Parathyroid adenoma (tissue), 2 donors: Measurements from ENCODE around the gene INTS3.

Experiments
- H2AFZ ChIP-seq: fragments of 300-600 bp; sonication (generic); one replicate; pipeline ENCODE4 v1.7.0; 2017; ENCODE audit warnings: antibody characterized with exemption, mild to moderate bottlenecking
- H3K27ac ChIP-seq: fragments of 300-600 bp; sonication (generic); one replicate; pipeline ENCODE4 v1.7.0; 2017
- H3K27me3 ChIP-seq: fragments of 300-600 bp; sonication (generic); one replicate; pipeline ENCODE4 v1.7.0; 2017; ENCODE audit warnings: low read length; ENCODE audit not compliant: control insufficient read depth, insufficient read depth
- H3K36me3 ChIP-seq: fragments of 300-600 bp; sonication (generic); one replicate; pipeline ENCODE4 v1.7.0; 2017; ENCODE audit warnings: low read length; ENCODE audit not compliant: control insufficient read depth, insufficient read depth
- H3K4me1 ChIP-seq: fragments of 300-600 bp; sonication (generic); one replicate; pipeline ENCODE4 v1.7.0; 2017; ENCODE audit warnings: control low read depth
- H3K4me2 ChIP-seq: fragments of 300-600 bp; sonication (generic); one replicate; pipeline ENCODE4 v1.7.0; 2017; ENCODE audit warnings: low read length
- H3K4me3 ChIP-seq: fragments of 300-600 bp; sonication (generic); one replicate; pipeline ENCODE4 v1.7.0; 2017; ENCODE audit warnings: low read depth, low read length
- H3K79me2 ChIP-seq: fragments of 300-600 bp; sonication (generic); one replicate; pipeline ENCODE4 v1.7.0; 2017; ENCODE audit warnings: control low read depth
- H3K9ac ChIP-seq: fragments of 300-600 bp; sonication (generic); one replicate; pipeline ENCODE4 v1.7.0; 2017; ENCODE audit warnings: mild to moderate bottlenecking
- H3K9me3 ChIP-seq: fragments of 300-600 bp; sonication (generic); one replicate; pipeline ENCODE4 v1.7.0; 2017; ENCODE audit warnings: low read length; ENCODE audit not compliant: control insufficient read depth
- TF ChIP-seq, protein P1 (sequence below): fragments of 300-600 bp; sonication (generic); IDR thresholded peaks from one replicate; pipeline ENCODE4 v1.7.0; 2017; ENCODE audit warnings: antibody characterized with exemption, mild to moderate bottlenecking
- donor health status: primary hyperparathyroidism.

The INTS3 gene, protein sequence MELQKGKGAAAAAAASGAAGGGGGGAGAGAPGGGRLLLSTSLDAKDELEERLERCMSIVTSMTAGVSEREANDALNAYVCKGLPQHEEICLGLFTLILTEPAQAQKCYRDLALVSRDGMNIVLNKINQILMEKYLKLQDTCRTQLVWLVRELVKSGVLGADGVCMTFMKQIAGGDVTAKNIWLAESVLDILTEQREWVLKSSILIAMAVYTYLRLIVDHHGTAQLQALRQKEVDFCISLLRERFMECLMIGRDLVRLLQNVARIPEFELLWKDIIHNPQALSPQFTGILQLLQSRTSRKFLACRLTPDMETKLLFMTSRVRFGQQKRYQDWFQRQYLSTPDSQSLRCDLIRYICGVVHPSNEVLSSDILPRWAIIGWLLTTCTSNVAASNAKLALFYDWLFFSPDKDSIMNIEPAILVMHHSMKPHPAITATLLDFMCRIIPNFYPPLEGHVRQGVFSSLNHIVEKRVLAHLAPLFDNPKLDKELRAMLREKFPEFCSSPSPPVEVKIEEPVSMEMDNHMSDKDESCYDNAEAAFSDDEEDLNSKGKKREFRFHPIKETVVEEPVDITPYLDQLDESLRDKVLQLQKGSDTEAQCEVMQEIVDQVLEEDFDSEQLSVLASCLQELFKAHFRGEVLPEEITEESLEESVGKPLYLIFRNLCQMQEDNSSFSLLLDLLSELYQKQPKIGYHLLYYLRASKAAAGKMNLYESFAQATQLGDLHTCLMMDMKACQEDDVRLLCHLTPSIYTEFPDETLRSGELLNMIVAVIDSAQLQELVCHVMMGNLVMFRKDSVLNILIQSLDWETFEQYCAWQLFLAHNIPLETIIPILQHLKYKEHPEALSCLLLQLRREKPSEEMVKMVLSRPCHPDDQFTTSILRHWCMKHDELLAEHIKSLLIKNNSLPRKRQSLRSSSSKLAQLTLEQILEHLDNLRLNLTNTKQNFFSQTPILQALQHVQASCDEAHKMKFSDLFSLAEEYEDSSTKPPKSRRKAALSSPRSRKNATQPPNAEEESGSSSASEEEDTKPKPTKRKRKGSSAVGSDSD

DNA sequence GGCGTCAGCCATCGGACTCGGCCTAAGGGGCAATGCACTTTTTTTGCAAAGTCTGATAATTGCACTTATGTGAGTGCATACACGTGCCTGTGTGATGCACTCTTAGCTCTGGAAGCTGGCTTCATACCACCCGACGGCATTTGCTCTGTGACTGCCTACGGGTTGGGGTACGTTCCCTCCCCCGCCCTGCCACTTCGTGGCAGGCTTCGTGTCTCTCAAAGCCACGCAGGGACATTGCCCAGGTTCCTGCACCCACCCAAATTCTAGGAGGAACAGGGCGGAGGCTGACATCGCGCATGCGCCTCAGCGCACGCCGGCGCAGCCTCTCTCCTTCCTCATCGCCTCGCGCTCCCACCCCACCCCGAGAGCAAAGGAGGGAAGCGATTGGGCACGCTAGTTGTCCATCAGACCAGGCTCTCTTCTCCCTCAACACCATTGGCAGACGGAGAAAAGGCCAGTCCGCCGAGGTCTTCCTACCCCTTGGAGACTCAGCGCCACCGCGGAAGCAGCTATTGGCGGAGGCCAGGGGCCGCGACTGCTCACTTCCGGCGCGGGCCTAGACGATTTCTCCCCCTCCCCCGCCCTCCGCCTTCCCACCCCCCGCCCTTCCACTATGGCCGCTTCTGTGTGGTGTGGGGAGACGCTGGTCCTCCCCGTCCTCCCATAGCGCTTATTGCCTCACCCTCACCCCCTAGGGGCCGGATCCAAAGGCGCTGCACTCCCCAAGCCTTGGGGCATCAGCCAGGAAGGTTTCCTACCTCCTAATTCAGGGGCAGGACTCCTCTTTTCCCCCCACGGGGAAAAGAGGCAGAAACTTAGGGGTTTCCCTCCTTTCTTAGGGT lies at the start of gene INTS3:
TSS of gene INTS3 (plus strand) at position 588 of the 842 bp plus-strand sequence. CDS start 585 bp downstream, outside the sequence.
- TF ChIP-seq, protein P1, sequence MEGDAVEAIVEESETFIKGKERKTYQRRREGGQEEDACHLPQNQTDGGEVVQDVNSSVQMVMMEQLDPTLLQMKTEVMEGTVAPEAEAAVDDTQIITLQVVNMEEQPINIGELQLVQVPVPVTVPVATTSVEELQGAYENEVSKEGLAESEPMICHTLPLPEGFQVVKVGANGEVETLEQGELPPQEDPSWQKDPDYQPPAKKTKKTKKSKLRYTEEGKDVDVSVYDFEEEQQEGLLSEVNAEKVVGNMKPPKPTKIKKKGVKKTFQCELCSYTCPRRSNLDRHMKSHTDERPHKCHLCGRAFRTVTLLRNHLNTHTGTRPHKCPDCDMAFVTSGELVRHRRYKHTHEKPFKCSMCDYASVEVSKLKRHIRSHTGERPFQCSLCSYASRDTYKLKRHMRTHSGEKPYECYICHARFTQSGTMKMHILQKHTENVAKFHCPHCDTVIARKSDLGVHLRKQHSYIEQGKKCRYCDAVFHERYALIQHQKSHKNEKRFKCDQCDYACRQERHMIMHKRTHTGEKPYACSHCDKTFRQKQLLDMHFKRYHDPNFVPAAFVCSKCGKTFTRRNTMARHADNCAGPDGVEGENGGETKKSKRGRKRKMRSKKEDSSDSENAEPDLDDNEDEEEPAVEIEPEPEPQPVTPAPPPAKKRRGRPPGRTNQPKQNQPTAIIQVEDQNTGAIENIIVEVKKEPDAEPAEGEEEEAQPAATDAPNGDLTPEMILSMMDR: no peak
- Histone ChIP-seq H3K36me3 (no peaks in the 10 kb centered on the region), H3K79me2 (no peaks in the 10 kb centered on the region), H3K4me2 (peak within 1 kb of the TSS; percentile 100), H3K4me1 (peaks cover 3% of the 10 kb centered on the region), H3K9ac (no peak within 1 kb of the TSS), H3K27ac (peak within 1 kb of the TSS; percentile 95), H3K27me3 (no peaks in the 10 kb centered on the region), H2AFZ (peak within 1 kb of the TSS; percentile 89), H3K9me3 (no peaks in the 10 kb centered on the region), H3K4me3 (peak within 1 kb of the TSS; percentile 95)

DNA sequence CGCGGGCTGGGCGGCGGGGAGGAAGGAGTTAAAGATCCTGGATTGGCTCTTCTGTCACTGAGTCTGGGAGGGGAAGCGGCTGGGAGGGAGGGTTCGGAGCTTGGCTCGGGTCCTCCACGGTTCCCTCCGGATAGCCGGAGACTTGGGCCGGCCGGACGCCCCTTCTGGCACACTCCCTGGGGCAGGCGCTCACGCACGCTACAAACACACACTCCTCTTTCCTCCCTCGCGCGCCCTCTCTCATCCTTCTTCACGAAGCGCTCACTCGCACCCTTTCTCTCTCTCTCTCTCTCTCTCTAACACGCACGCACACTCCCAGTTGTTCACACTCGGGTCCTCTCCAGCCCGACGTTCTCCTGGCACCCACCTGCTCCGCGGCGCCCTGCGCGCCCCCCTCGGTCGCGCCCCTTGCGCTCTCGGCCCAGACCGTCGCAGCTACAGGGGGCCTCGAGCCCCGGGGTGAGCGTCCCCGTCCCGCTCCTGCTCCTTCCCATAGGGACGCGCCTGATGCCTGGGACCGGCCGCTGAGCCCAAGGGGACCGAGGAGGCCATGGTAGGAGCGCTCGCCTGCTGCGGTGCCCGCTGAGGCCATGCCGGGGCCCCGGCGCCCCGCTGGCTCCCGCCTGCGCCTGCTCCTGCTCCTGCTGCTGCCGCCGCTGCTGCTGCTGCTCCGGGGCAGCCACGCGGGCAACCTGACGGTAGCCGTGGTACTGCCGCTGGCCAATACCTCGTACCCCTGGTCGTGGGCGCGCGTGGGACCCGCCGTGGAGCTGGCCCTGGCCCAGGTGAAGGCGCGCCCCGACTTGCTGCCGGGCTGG lies 49.1 kb upstream of the INTS3 start, which contains the start of gene NPR1:
TSS of gene NPR1 (plus strand) at position 170 of the 818 bp plus-strand sequence. CDS start at position 591, 421 bp downstream.
- Histone ChIP-seq H3K27me3 (no peaks in the 10 kb centered on the region), H3K36me3 (no peaks in the 10 kb centered on the region), H2AFZ (peak within 1 kb of the TSS; percentile 64), H3K9me3 (no peaks in the 10 kb centered on the region), H3K4me2 (peak within 1 kb of the TSS; percentile 81), H3K4me3 (peak within 1 kb of the TSS; percentile 52), H3K9ac (no peak within 1 kb of the TSS), H3K27ac (no peak within 1 kb of the TSS), H3K4me1 (no peaks in the 10 kb centered on the region), H3K79me2 (no peaks in the 10 kb centered on the region)
- TF ChIP-seq, protein P1: no peak

DNA sequence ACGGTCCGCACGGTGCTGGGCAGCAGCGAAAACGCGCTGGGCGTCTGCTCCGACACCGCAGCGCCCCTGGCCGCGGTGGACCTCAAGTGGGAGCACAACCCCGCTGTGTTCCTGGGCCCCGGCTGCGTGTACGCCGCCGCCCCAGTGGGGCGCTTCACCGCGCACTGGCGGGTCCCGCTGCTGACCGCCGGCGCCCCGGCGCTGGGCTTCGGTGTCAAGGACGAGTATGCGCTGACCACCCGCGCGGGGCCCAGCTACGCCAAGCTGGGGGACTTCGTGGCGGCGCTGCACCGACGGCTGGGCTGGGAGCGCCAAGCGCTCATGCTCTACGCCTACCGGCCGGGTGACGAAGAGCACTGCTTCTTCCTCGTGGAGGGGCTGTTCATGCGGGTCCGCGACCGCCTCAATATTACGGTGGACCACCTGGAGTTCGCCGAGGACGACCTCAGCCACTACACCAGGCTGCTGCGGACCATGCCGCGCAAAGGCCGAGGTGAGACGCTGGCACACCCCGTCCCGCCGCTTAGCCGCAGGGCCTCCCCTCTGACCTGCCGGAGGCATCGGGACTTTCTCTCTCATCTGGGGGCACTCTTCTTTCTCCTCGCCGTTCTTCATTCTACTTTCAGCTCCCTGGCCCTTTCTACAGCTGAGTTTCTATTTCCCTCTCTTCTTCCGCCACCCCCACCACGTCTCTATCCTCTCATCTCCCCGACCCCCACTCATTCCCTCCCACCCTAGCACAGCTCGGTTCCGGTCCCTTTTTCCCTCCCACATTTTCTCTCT lies 48.3 kb upstream of the INTS3 start:
- no peaks in the 10 kb centered on the region for H3K4me1 ChIP-seq
- TF ChIP-seq, protein P1: no peak
- H2AFZ ChIP-seq: peak overlapping the region; percentile 64
- H3K4me2 ChIP-seq: peak overlapping the region; percentile 81
- H3K9me3 ChIP-seq: no peaks in the 10 kb centered on the region
- H3K79me2 ChIP-seq: no peaks in the 10 kb centered on the region
- no peak overlapping the region for H3K27ac ChIP-seq
- H3K27me3 ChIP-seq: no peaks in the 10 kb centered on the region
- H3K4me3 ChIP-seq: peak overlapping the region; percentile 52
- no peak overlapping the region for H3K9ac ChIP-seq
- H3K36me3 ChIP-seq: no peaks in the 10 kb centered on the region
